Calu3 (cell line): ENCODE data around the gene SIK1. TPM values are rescaled to one million over a fixed set of nuclear protein-coding genes. Genes with fewer than 3 reads are reported as not detected.

Experiments
- BruUV-seq: library from RNA; stranded (reverse); fragments of 400-500 nt; replicated peaks from 2 replicates; lab custom pipeline; 2021; lab: Mats Ljungman, UMichigan
- CTCF ChIA-PET: fragments of 300-600 bp; sonication (Branson Sonifier 250); formaldehyde crosslinking; loops from one replicate; lab custom pipeline; 2022; ENCODE audit warnings: antibody characterized with exemption; lab: Charles Lee
- DNase-seq: peaks from one replicate; pipeline ENCODE4 v3.0.0; 2022
- H3K27ac Mint-ChIP-seq: one replicate; pipeline ENCODE4 v1.8.0; 2022; ENCODE audit warnings: mixed read lengths; ENCODE audit not compliant: unreplicated experiment
- H3K27me3 Mint-ChIP-seq: one replicate; pipeline ENCODE4 v1.8.0; 2022; ENCODE audit warnings: mixed read lengths; ENCODE audit not compliant: unreplicated experiment
- H3K36me3 Mint-ChIP-seq: one replicate; pipeline ENCODE4 v1.8.0; 2022; ENCODE audit warnings: mild to moderate bottlenecking, moderate library complexity, mixed read lengths; ENCODE audit not compliant: insufficient read depth, unreplicated experiment
- H3K4me1 Mint-ChIP-seq: one replicate; pipeline ENCODE4 v1.8.0; 2022; ENCODE audit warnings: mild to moderate bottlenecking, low read depth, mixed read lengths; ENCODE audit not compliant: unreplicated experiment
- H3K4me3 Mint-ChIP-seq: one replicate; pipeline ENCODE4 v1.8.0; 2022; ENCODE audit warnings: mild to moderate bottlenecking, low read depth, moderate library complexity, mixed read lengths; ENCODE audit not compliant: unreplicated experiment
- H3K9me3 Mint-ChIP-seq: one replicate; pipeline ENCODE4 v1.8.0; 2022; ENCODE audit warnings: low read depth, mixed read lengths; ENCODE audit not compliant: unreplicated experiment
- CTCF ChIP-seq: fragments of 200-600 bp; IDR thresholded peaks from one replicate; pipeline ENCODE4 v1.8.0; 2022; ENCODE audit warnings: antibody characterized with exemption; ENCODE audit not compliant: unreplicated experiment
- intact Hi-C: fragments of 100-400 bp; cut with micrococcal nuclease; formaldehyde crosslinking; loops from one replicate; pipeline ENCODE4 v1.10.0; 2022; ENCODE audit not compliant: unreplicated experiment
- total RNA-seq: library from RNA; stranded (reverse); gene quantifications from 2 replicates; pipeline ENCODE4 v1.2.3, GENCODE V29; 2022

The SIK1 gene
- total RNA-seq, 1 experiment from 2014 or later, result 20.2 TPM

- intact Hi-C loops, result no loop called here
- H3K4me3 Mint-ChIP-seq, result no peak overlapping the region
- no peaks in the 10 kb centered on the region for H3K9me3 Mint-ChIP-seq
- H3K27me3 Mint-ChIP-seq, result no peaks in the 10 kb centered on the region
- BruUV-seq, result no TSS peak
- H3K36me3 Mint-ChIP-seq, result no peaks in the 10 kb centered on the region
- DNase-seq, result no peak
- CTCF ChIA-PET, result no interaction called here
- no peak for TF ChIP-seq CTCF
- no peaks in the 10 kb centered on the region for H3K4me1 Mint-ChIP-seq
- H3K27ac Mint-ChIP-seq, result no peak overlapping the region
These were observed 50.5 kb downstream of the SIK1 start for GRCh38 chr21:43376478-43376882.

GRCh38 chr21:43375837-43376477 lies 51.0 kb downstream of the SIK1 start:
- TF ChIP-seq CTCF, result no peak
- DNase-seq, result no peak
- H3K4me3 Mint-ChIP-seq, result no peak overlapping the region
- no TSS peak for BruUV-seq
- no peaks in the 10 kb centered on the region for H3K36me3 Mint-ChIP-seq
- no peaks in the 10 kb centered on the region for H3K27me3 Mint-ChIP-seq
- no peak overlapping the region for H3K27ac Mint-ChIP-seq
- H3K4me1 Mint-ChIP-seq, result no peaks in the 10 kb centered on the region
- intact Hi-C loops, result no loop called here
- no peaks in the 10 kb centered on the region for H3K9me3 Mint-ChIP-seq
- CTCF ChIA-PET, result no interaction called here

GRCh38 chr21:43375006-43375836 lies 51.7 kb downstream of the SIK1 start:
- CTCF ChIA-PET, result no interaction called here
- TF ChIP-seq CTCF, result no peak
- H3K4me3 Mint-ChIP-seq, result no peak overlapping the region
- no peaks in the 10 kb centered on the region for H3K36me3 Mint-ChIP-seq
- no peak overlapping the region for H3K27ac Mint-ChIP-seq
- H3K27me3 Mint-ChIP-seq, result no peaks in the 10 kb centered on the region
- no peaks in the 10 kb centered on the region for H3K4me1 Mint-ChIP-seq
- BruUV-seq, result no TSS peak
- intact Hi-C loops, result no loop called here
- DNase-seq, result no peak
- no peaks in the 10 kb centered on the region for H3K9me3 Mint-ChIP-seq

GRCh38 chr21:43374228-43374885 lies 52.6 kb downstream of the SIK1 start:
- CTCF ChIA-PET, result no interaction called here
- intact Hi-C loops, result no loop called here
- Mint-ChIP-seq H3K4me1 (no peaks in the 10 kb centered on the region), H3K4me3 (no peak overlapping the region), H3K27me3 (no peaks in the 10 kb centered on the region), H3K27ac (no peak overlapping the region), H3K36me3 (no peaks in the 10 kb centered on the region), H3K9me3 (no peaks in the 10 kb centered on the region)
- no peak for DNase-seq
- BruUV-seq, result no TSS peak
- TF ChIP-seq CTCF, result no peak
